PFSK-1 (cell line): ENCODE data around the gene HIKESHI.

Experiments used
- FOXP2 ChIP-seq: optimal IDR thresholded peaks from 2 replicates; pipeline ENCODE3; 2011; ENCODE audit warnings: borderline replicate concordance, control low read depth, inconsistent platforms; ENCODE audit not compliant: insufficient read depth; ENCODE audit errors: extremely low read length, extremely low read depth
- POLR2AphosphoS5 ChIP-seq: IDR thresholded peaks from 2 replicates; pipeline ENCODE4 v1.6.1; 2012; ENCODE audit warnings: low read depth, mild to moderate bottlenecking, control low read depth, low read length, moderate library complexity
- SIN3A ChIP-seq: IDR thresholded peaks from 2 replicates; pipeline ENCODE4 v1.6.1; 2012; ENCODE audit warnings: mild to moderate bottlenecking, low read length, moderate library complexity, borderline replicate concordance; ENCODE audit not compliant: insufficient read depth
- TAF1 ChIP-seq: IDR thresholded peaks from 2 replicates; pipeline ENCODE4 v1.6.1; 2012; ENCODE audit warnings: low read length, control low read depth, borderline replicate concordance; ENCODE audit not compliant: insufficient read depth
- TF ChIP-seq, protein P1 (sequence below), 2 experiments: IDR thresholded peaks; 2 replicates each; pipeline versions ENCODE4 v1.6.1 to v1.8.0; 2011 to 2012; ENCODE audit warnings: low read depth in 2 of 2, low read length in 2 of 2, control low read depth in 1 of 2, inconsistent platforms in 1 of 2, mild to moderate bottlenecking in 1 of 2, moderate library complexity in 1 of 2; ENCODE audit not compliant: insufficient read depth in 1 of 2

Gene HIKESHI

DNA sequence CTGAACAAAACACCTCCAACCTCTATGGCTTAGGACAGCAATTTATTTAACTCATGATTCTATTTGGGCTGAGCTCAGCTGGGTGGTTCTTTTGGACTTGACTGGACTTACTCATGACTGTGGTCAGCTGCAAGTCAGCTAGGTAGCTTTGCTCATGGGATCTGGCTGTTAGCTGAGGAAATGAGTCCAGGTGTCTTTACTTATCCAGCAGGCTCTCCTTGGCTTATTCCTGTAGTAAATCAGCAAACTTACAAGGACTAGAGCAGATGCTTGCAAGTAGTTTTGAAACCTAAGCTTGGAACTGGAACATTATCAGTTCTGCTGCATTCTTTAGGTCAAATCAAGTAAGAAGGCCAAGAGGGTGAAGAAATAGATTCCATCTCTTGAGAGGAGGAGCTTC is 8.0 kb upstream of the HIKESHI start:
- TF ChIP-seq POLR2AphosphoS5 (no peak), SIN3A (no peak), FOXP2 (no peak), TAF1 (no peak)
- TF ChIP-seq, protein P1, sequence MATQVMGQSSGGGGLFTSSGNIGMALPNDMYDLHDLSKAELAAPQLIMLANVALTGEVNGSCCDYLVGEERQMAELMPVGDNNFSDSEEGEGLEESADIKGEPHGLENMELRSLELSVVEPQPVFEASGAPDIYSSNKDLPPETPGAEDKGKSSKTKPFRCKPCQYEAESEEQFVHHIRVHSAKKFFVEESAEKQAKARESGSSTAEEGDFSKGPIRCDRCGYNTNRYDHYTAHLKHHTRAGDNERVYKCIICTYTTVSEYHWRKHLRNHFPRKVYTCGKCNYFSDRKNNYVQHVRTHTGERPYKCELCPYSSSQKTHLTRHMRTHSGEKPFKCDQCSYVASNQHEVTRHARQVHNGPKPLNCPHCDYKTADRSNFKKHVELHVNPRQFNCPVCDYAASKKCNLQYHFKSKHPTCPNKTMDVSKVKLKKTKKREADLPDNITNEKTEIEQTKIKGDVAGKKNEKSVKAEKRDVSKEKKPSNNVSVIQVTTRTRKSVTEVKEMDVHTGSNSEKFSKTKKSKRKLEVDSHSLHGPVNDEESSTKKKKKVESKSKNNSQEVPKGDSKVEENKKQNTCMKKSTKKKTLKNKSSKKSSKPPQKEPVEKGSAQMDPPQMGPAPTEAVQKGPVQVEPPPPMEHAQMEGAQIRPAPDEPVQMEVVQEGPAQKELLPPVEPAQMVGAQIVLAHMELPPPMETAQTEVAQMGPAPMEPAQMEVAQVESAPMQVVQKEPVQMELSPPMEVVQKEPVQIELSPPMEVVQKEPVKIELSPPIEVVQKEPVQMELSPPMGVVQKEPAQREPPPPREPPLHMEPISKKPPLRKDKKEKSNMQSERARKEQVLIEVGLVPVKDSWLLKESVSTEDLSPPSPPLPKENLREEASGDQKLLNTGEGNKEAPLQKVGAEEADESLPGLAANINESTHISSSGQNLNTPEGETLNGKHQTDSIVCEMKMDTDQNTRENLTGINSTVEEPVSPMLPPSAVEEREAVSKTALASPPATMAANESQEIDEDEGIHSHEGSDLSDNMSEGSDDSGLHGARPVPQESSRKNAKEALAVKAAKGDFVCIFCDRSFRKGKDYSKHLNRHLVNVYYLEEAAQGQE (IDR thresholded peaks at IDR 0.05; ENCODE audit: insufficient read depth in 1 of 2, low read depth in 2 of 2, low read length in 2 of 2): no peak

DNA sequence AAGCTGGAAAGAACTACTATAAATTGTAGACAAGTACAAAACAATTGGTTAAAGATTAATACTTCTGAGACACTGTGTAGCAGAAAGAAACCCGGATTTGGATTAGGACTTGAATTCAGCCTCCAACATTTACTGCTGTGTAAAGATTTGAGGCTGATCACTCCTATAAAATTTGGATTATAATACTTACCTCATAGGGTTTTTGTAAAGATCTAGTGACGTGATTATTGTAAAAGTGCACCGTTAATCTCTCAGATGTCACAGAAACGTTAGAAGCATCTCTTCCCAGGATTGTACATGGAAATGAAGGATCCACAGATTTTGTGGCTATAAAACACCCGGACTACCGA is 323 bp upstream of the HIKESHI start:
- TF ChIP-seq, protein P1 (IDR thresholded peaks at IDR 0.05; ENCODE audit: insufficient read depth in 1 of 2, low read depth in 2 of 2, low read length in 2 of 2): no peak
- TF ChIP-seq TAF1 (no peak), SIN3A (no peak), POLR2AphosphoS5 (no peak), FOXP2 (no peak)

DNA sequence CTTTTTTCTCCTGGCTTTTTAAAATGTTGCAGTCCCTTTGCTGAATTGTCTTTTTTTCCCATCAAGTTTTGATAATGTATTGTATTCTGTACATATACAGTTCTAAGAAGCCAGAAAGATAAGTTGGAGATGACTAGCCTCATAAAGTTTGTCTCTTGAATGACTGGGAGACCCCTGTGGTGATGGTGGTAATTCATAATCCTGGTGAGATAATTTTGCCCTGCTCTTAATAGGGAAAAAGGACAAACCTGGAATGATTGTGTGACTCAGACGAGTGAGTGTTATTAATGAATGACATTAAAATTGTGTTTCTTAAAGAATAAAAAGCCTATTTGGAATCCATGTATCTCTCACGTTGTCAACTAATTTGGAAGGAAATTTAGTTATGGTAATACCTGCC is 1.2 kb downstream of the HIKESHI start:
- TF ChIP-seq TAF1: no peak
- TF ChIP-seq SIN3A: no peak
- TF ChIP-seq, protein P1 (IDR thresholded peaks at IDR 0.05; ENCODE audit: insufficient read depth in 1 of 2, low read depth in 2 of 2, low read length in 2 of 2): no peak

DNA sequence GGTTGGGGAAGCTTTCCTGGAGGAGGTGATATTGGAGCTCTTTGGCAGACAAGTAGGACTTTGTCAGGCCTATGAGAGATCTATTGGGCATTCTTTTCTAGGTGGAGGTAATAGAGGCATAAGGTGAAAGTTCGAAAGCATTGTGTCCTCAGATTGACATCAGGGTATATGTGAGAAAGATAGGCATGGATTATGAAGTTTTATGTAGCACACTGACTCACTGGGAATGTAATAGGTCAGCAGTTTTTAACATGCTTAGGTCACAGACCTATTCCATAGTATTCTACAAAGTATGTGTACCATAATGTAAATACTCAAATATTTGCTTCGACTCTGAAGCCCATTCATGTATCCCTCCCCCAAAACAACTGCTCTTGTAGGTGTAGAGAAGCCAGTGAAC is 11.8 kb downstream of the HIKESHI start:
- TF ChIP-seq FOXP2: no peak
- TF ChIP-seq SIN3A: no peak
- TF ChIP-seq TAF1: no peak
- TF ChIP-seq POLR2AphosphoS5: no peak
- TF ChIP-seq, protein P1 (IDR thresholded peaks at IDR 0.05; ENCODE audit: insufficient read depth in 1 of 2, low read depth in 2 of 2, low read length in 2 of 2): no peak

DNA sequence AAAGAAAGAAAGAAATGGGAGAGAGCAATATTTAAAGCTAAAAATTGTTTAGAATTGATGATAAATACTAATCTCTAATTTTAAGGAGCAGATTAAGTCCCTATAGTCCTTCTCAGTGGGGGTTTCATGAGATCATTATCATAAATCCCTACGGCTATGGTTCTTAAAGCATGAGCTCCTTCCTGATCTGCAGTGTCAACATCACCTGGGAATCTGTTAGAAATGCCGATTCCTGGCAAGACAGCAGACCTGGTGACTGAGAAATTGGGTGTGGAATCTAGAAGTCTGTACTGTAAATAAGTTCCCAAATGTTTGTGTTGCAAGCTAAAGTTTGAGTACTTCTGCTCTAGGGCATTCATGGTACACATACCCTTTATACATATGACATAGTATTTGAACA is 12.6 kb downstream of the HIKESHI start:
- TF ChIP-seq, protein P1 (IDR thresholded peaks at IDR 0.05; ENCODE audit: insufficient read depth in 1 of 2, low read depth in 2 of 2, low read length in 2 of 2): no peak
- TF ChIP-seq FOXP2: no peak
- no peak for TF ChIP-seq TAF1
